SK-N-SH treated with all-trans-retinoic acid at 6 μM for 48 hours (cell line): ENCODE data around the gene HOXC5.

Source experiments
- ATAC-seq: fragments of 200-7000 bp; cut with Tn5 transposase; 3 replicates; pipeline ENCODE4 v1.9.1; 2020; ENCODE audit warnings: mild to moderate bottlenecking, moderate library complexity
- GLIS3 ChIP-seq: fragments of 250-450 bp; sonication (Bioruptor Pico); IDR thresholded peaks from 2 replicates; pipeline ENCODE4 v1.5.0; 2020; ENCODE audit warnings: mild to moderate bottlenecking, moderate library complexity
- OSR1 ChIP-seq: fragments of 250-450 bp; sonication (Bioruptor Pico); IDR thresholded peaks from 2 replicates; pipeline ENCODE4 v1.8.0; 2022; ENCODE audit warnings: moderate library complexity, mild to moderate bottlenecking, inconsistent platforms
- SNAI2 ChIP-seq: fragments of 250-450 bp; sonication (Bioruptor Pico); IDR thresholded peaks from 2 replicates; pipeline ENCODE4 v1.5.0; 2020; ENCODE audit warnings: mild to moderate bottlenecking, moderate library complexity
- ZC3H10 ChIP-seq: fragments of 250-450 bp; sonication (Bioruptor Pico); IDR thresholded peaks from 2 replicates; pipeline ENCODE4 v1.5.1; 2021; ENCODE audit warnings: mild to moderate bottlenecking, moderate library complexity
- ZFP30 ChIP-seq: fragments of 450-650 bp; formaldehyde crosslinking; IDR thresholded peaks from 2 replicates; pipeline ENCODE4 v1.5.0; 2022; ENCODE audit warnings: mild to moderate bottlenecking, moderate library complexity
- ZNF565 ChIP-seq: fragments of 450-650 bp; formaldehyde crosslinking; conservative IDR thresholded peaks from 2 replicates; pipeline ENCODE4 v1.5.0; 2020; ENCODE audit warnings: low read depth, mild to moderate bottlenecking, moderate library complexity
- ZNF70 ChIP-seq: fragments of 450-650 bp; formaldehyde crosslinking; IDR thresholded peaks from 2 replicates; pipeline ENCODE4 v1.5.0; 2020; ENCODE audit warnings: mild to moderate bottlenecking, moderate library complexity
- TF ChIP-seq, protein P1 (sequence below): fragments of 250-450 bp; sonication (Bioruptor Pico); IDR thresholded peaks from 2 replicates; pipeline ENCODE4 v1.8.0; 2021; ENCODE audit warnings: low read depth, mild to moderate bottlenecking, moderate library complexity, borderline replicate concordance
- TF ChIP-seq, protein P2 (sequence below): fragments of 250-450 bp; sonication (Bioruptor Pico); IDR thresholded peaks from 2 replicates; pipeline ENCODE4 v1.5.1; 2021; ENCODE audit warnings: mild to moderate bottlenecking, moderate library complexity
- TF ChIP-seq, protein P3 (sequence below): fragments of 250-450 bp; sonication (Bioruptor Pico); IDR thresholded peaks from 2 replicates; pipeline ENCODE4 v1.5.1; 2020; ENCODE audit warnings: low read depth, mild to moderate bottlenecking, moderate library complexity
- TF ChIP-seq, protein P4 (sequence below): fragments of 250-450 bp; sonication (Bioruptor Pico); IDR thresholded peaks from 2 replicates; pipeline ENCODE4 v1.5.0; 2020; ENCODE audit warnings: mild to moderate bottlenecking, moderate library complexity
- TF ChIP-seq, protein P5 (sequence below): fragments of 250-450 bp; sonication (Bioruptor Pico); IDR thresholded peaks from 2 replicates; pipeline ENCODE4 v1.8.0; 2020; ENCODE audit warnings: mild to moderate bottlenecking, moderate library complexity, borderline replicate concordance

HOXC5 gene

DNA sequence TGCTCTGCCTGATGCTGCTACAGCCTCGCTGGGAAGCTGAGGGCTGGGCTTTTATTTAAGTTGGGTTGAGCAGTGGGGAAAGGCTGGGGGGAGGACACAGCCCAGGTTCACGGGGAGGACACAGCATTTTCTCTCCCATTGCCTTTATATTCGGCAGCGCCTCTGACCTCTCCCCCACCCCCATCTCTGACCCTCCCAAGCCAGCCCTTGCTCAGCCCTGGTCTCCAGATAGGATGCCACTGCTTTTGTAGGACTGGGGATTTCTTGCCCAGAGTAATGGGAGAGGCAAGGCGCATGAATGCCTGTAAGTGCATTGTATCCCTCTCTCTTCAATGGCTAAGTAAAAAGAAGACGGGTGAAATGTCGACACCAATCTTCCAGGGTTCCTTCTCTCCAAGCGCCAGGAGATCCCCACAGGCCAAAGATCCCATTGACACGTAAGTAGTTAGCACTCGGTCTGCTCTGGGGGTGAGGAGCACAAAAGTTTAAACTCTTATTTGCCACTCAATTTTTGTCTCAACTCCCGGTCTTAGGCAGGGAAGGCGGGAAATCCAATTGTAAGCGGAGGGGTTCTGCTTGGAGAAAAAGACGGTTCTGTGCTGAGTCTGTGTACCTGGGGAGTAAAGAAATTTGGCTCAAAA, 25.4 kb downstream of the HOXC5 start (continued):
- TF ChIP-seq, protein P1, sequence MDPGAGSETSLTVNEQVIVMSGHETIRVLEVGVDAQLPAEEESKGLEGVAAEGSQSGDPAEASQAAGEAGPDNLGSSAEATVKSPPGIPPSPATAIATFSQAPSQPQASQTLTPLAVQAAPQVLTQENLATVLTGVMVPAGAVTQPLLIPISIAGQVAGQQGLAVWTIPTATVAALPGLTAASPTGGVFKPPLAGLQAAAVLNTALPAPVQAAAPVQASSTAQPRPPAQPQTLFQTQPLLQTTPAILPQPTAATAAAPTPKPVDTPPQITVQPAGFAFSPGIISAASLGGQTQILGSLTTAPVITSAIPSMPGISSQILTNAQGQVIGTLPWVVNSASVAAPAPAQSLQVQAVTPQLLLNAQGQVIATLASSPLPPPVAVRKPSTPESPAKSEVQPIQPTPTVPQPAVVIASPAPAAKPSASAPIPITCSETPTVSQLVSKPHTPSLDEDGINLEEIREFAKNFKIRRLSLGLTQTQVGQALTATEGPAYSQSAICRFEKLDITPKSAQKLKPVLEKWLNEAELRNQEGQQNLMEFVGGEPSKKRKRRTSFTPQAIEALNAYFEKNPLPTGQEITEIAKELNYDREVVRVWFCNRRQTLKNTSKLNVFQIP (CRISPR knock-in tag) = no peak
- TF ChIP-seq SNAI2 (no peak), ZNF70 (CRISPR knock-in tag) (no peak)
- TF ChIP-seq, protein P2, sequence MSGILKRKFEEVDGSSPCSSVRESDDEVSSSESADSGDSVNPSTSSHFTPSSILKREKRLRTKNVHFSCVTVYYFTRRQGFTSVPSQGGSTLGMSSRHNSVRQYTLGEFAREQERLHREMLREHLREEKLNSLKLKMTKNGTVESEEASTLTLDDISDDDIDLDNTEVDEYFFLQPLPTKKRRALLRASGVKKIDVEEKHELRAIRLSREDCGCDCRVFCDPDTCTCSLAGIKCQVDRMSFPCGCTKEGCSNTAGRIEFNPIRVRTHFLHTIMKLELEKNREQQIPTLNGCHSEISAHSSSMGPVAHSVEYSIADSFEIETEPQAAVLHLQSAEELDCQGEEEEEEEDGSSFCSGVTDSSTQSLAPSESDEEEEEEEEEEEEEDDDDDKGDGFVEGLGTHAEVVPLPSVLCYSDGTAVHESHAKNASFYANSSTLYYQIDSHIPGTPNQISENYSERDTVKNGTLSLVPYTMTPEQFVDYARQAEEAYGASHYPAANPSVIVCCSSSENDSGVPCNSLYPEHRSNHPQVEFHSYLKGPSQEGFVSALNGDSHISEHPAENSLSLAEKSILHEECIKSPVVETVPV (CRISPR knock-in tag) = no peak
- TF ChIP-seq, protein P3, sequence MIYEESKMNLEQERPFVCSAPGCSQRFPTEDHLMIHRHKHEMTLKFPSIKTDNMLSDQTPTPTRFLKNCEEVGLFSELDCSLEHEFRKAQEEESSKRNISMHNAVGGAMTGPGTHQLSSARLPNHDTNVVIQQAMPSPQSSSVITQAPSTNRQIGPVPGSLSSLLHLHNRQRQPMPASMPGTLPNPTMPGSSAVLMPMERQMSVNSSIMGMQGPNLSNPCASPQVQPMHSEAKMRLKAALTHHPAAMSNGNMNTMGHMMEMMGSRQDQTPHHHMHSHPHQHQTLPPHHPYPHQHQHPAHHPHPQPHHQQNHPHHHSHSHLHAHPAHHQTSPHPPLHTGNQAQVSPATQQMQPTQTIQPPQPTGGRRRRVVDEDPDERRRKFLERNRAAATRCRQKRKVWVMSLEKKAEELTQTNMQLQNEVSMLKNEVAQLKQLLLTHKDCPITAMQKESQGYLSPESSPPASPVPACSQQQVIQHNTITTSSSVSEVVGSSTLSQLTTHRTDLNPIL (CRISPR knock-in tag) = no peak

GRCh38 chr12:54059668-54060067, 26.8 kb downstream of the HOXC5 start:
- ATAC-seq = no peak
- TF ChIP-seq GLIS3 (no peak), ZFP30 (no peak), OSR1 (CRISPR knock-in tag) (no peak), ZNF565 (no peak)
- TF ChIP-seq, protein P3 (CRISPR knock-in tag) = no peak
- TF ChIP-seq, protein P2 (CRISPR knock-in tag) = no peak
- TF ChIP-seq, protein P4, sequence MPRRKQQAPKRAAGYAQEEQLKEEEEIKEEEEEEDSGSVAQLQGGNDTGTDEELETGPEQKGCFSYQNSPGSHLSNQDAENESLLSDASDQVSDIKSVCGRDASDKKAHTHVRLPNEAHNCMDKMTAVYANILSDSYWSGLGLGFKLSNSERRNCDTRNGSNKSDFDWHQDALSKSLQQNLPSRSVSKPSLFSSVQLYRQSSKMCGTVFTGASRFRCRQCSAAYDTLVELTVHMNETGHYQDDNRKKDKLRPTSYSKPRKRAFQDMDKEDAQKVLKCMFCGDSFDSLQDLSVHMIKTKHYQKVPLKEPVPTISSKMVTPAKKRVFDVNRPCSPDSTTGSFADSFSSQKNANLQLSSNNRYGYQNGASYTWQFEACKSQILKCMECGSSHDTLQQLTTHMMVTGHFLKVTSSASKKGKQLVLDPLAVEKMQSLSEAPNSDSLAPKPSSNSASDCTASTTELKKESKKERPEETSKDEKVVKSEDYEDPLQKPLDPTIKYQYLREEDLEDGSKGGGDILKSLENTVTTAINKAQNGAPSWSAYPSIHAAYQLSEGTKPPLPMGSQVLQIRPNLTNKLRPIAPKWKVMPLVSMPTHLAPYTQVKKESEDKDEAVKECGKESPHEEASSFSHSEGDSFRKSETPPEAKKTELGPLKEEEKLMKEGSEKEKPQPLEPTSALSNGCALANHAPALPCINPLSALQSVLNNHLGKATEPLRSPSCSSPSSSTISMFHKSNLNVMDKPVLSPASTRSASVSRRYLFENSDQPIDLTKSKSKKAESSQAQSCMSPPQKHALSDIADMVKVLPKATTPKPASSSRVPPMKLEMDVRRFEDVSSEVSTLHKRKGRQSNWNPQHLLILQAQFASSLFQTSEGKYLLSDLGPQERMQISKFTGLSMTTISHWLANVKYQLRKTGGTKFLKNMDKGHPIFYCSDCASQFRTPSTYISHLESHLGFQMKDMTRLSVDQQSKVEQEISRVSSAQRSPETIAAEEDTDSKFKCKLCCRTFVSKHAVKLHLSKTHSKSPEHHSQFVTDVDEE (CRISPR knock-in tag) = no peak
- TF ChIP-seq, protein P5, sequence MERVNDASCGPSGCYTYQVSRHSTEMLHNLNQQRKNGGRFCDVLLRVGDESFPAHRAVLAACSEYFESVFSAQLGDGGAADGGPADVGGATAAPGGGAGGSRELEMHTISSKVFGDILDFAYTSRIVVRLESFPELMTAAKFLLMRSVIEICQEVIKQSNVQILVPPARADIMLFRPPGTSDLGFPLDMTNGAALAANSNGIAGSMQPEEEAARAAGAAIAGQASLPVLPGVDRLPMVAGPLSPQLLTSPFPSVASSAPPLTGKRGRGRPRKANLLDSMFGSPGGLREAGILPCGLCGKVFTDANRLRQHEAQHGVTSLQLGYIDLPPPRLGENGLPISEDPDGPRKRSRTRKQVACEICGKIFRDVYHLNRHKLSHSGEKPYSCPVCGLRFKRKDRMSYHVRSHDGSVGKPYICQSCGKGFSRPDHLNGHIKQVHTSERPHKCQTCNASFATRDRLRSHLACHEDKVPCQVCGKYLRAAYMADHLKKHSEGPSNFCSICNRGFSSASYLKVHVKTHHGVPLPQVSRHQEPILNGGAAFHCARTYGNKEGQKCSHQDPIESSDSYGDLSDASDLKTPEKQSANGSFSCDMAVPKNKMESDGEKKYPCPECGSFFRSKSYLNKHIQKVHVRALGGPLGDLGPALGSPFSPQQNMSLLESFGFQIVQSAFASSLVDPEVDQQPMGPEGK (CRISPR knock-in tag) = no peak

DNA sequence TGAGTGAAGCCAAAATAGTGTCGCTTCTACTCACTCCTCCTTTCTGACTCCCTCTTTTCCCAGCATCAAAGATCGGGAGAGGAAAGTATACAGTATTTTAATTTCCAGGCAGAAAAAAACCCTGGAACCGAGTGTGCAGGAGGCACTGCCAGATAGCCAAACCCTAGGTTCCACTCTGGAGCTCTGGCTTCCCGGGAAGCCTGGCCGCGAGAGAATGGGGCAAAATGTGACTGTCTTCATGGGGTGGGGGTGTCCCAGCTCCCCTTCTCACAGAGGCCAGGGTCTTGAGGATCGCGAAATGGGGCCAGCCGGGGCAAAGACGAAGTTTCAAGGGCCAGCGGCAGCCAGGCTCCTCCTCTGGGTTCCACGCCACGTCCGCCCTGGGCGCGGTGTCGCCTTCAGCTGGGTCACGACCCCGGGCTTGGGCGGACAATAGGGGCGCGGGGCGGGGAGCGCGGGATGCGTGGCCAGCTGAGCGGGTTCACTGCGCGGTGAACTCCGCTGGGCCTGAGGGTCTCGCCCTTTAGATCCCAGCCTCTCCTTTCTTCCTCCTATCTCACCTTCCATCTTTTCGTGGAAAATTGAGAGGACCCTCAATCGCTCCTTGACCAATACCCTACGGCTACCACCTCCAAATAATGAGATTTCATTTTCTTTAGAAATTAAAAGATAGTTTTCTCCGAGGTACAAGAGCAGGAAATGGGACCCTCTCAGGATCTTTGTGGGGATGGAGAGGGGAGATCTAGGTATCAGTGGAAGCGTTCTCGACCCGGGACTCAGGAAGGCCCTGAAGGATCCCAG, 27.5 kb downstream of the HOXC5 start:
- ATAC-seq = no peak
- TF ChIP-seq SNAI2 = no peak
- no peak for TF ChIP-seq ZNF565
- no peak for TF ChIP-seq ZC3H10
- TF ChIP-seq, protein P1 (CRISPR knock-in tag) = no peak
